ENCODE results near the gene KAZN.
"Not testable (repeated sequence)": the region's sequence is repeated elsewhere in the genome, so short reads cannot be mapped to it uniquely, and the experiment has no call there.

The KAZN gene

DNA sequence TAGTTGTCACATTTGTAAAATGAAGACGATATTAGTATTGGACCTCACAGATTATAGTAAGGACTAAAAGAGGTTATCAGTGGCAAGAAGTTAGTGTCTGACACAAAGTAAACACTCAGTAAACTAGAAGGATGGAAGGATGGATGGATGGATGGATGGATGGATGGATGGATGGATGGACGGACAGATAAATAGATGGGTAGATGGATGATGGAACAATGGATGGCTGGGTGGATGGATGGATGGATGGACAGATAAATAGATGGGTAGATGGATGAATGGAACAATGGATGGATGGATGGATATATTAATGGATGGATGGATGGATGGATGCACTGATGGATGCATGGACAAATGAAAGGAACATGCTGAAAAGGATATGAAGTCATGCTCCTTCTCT lies 22.3 kb upstream of the KAZN start:
- no peak for ATAC-seq

DNA sequence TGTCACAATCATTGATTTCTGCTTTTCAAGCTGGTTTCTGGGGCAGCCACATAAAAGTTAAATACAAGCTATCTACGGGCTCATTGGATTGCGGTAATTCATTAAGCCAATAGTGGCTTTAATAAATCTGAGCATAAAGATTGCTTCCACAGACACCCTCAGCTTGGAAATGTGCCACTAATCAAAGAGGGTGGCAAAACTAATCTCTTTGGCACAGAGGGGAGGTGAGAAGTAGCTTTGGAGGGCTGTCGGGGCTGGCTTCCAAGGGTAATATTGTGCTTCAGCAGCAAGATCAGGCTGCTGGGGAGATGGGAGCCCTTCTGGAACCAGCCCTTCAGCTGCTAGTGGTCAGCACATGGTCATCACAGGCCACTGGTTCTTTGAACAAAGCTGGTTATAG lies 21.2 kb upstream of the KAZN start:
- no peak for ATAC-seq
- no peak for TF ChIP-seq SNAI2 (CRISPR knock-in tag; IDR thresholded peaks at IDR 0.05)
- TF ChIP-seq TOX (CRISPR knock-in tag; IDR thresholded peaks at IDR 0.05; ENCODE audit: borderline replicate concordance): no peak
- no peak for TF ChIP-seq PPARA (CRISPR knock-in tag; IDR thresholded peaks at IDR 0.05; ENCODE audit: borderline replicate concordance)
- TF ChIP-seq ZFP30 (CRISPR knock-in tag; IDR thresholded peaks at IDR 0.05): no peak
- no peak for TF ChIP-seq ZC3H10 (CRISPR knock-in tag; IDR thresholded peaks at IDR 0.05)
- no peak for TF ChIP-seq GLIS3 (CRISPR knock-in tag; IDR thresholded peaks at IDR 0.05)
- no peak for TF ChIP-seq ZNF565 (CRISPR knock-in tag; conservative IDR thresholded peaks at IDR 0.05; ENCODE audit: low read depth)
- no peak for TF ChIP-seq ZFP3 (CRISPR knock-in tag; IDR thresholded peaks at IDR 0.05)
- TF ChIP-seq, protein P1, sequence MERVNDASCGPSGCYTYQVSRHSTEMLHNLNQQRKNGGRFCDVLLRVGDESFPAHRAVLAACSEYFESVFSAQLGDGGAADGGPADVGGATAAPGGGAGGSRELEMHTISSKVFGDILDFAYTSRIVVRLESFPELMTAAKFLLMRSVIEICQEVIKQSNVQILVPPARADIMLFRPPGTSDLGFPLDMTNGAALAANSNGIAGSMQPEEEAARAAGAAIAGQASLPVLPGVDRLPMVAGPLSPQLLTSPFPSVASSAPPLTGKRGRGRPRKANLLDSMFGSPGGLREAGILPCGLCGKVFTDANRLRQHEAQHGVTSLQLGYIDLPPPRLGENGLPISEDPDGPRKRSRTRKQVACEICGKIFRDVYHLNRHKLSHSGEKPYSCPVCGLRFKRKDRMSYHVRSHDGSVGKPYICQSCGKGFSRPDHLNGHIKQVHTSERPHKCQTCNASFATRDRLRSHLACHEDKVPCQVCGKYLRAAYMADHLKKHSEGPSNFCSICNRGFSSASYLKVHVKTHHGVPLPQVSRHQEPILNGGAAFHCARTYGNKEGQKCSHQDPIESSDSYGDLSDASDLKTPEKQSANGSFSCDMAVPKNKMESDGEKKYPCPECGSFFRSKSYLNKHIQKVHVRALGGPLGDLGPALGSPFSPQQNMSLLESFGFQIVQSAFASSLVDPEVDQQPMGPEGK (CRISPR knock-in tag; IDR thresholded peaks at IDR 0.05; ENCODE audit: borderline replicate concordance): no peak

More for the DNA sequence above, 22.3 kb upstream of the KAZN start:
- TF ChIP-seq, protein P1 (CRISPR knock-in tag; IDR thresholded peaks at IDR 0.05; ENCODE audit: borderline replicate concordance): no peak
- no peak for TF ChIP-seq ZFP30 (CRISPR knock-in tag; IDR thresholded peaks at IDR 0.05)

DNA sequence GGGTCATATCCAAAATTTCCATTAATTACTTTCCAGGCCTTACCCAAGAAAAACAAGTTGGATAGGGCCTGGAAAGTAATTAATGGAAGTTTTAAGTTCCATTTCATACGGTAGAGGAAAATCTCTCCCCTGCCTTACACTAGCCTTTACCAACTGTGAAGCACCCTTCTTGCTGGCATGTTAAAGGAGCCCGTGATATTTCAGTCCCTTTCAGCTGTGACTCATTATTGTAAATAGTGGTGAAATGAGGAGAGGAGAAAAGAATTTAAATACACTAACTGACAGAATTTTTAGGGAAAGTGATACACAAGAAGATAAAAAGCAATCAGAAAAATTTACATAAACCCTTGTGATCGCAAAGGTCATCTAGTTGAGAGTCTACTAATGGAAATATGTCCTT lies 20.3 kb upstream of the KAZN start:
- TF ChIP-seq OSR1 (CRISPR knock-in tag; IDR thresholded peaks at IDR 0.05) (no peak), RARB (CRISPR knock-in tag; IDR thresholded peaks at IDR 0.05) (no peak), SNAI2 (CRISPR knock-in tag; IDR thresholded peaks at IDR 0.05) (no peak), ZNF8 (CRISPR knock-in tag; IDR thresholded peaks at IDR 0.05) (no peak), CSDC2 (CRISPR knock-in tag; IDR thresholded peaks at IDR 0.05) (no peak), ZNF70 (CRISPR knock-in tag; IDR thresholded peaks at IDR 0.05) (no peak), ZNF565 (CRISPR knock-in tag; conservative IDR thresholded peaks at IDR 0.05; ENCODE audit: low read depth) (no peak), ESRRG (CRISPR knock-in tag; IDR thresholded peaks at IDR 0.05) (no peak), TOX (CRISPR knock-in tag; IDR thresholded peaks at IDR 0.05; ENCODE audit: borderline replicate concordance) (no peak), ISL1 (CRISPR knock-in tag; IDR thresholded peaks at IDR 0.05) (no peak), ARNTL (CRISPR knock-in tag; IDR thresholded peaks at IDR 0.05; ENCODE audit: borderline replicate concordance, low read depth) (no peak), PPARA (CRISPR knock-in tag; IDR thresholded peaks at IDR 0.05; ENCODE audit: borderline replicate concordance) (no peak), ZFP30 (CRISPR knock-in tag; IDR thresholded peaks at IDR 0.05) (no peak), ZC3H10 (CRISPR knock-in tag; IDR thresholded peaks at IDR 0.05) (no peak), ZFP3 (CRISPR knock-in tag; IDR thresholded peaks at IDR 0.05) (no peak), BACH2 (CRISPR knock-in tag; IDR thresholded peaks at IDR 0.05; ENCODE audit: borderline replicate concordance) (no peak)
- TF ChIP-seq, protein P2, sequence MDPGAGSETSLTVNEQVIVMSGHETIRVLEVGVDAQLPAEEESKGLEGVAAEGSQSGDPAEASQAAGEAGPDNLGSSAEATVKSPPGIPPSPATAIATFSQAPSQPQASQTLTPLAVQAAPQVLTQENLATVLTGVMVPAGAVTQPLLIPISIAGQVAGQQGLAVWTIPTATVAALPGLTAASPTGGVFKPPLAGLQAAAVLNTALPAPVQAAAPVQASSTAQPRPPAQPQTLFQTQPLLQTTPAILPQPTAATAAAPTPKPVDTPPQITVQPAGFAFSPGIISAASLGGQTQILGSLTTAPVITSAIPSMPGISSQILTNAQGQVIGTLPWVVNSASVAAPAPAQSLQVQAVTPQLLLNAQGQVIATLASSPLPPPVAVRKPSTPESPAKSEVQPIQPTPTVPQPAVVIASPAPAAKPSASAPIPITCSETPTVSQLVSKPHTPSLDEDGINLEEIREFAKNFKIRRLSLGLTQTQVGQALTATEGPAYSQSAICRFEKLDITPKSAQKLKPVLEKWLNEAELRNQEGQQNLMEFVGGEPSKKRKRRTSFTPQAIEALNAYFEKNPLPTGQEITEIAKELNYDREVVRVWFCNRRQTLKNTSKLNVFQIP (CRISPR knock-in tag; IDR thresholded peaks at IDR 0.05; ENCODE audit: borderline replicate concordance, low read depth): no peak
- TF ChIP-seq, protein P1 (CRISPR knock-in tag; IDR thresholded peaks at IDR 0.05; ENCODE audit: borderline replicate concordance): no peak
- no peak for ATAC-seq

DNA sequence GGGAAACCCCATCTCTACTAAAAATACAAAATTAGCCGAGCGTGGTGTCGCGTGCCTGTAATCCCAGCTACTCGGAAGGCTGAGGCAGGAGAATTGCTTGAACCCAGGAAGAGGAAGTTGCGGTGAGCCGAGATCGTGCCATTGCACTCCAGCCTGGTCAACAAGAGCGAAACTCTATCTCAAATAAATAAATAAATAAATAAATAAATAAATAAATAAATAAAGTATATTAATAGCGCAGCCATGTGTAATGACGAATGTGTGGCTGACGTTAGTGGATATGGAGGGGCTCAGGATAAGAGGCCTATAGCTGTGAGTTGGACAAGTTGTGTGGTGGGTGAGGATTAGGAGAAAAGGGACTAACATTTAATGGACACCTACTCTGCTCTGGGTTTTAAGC lies 18.2 kb upstream of the KAZN start:
- ATAC-seq: not testable (repeated sequence)

DNA sequence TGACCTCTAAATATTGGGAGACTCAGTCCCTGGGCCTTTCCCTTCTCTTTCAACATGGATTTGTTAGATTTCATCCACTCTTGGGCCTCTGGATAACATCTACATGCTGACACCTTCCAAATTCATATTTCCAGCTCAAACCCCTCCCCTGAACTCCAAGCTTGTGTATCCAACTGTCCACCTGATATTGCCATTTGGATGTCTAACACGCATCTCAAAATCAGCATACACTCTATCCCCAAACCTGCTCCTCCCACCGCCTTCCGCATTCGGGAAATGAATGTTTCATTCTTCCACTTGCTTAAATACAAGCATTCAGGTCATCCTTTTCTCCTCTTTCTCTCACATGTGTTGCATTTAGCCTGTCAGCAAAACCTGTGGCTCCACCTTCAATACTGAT lies 17.5 kb upstream of the KAZN start:
- no peak for ATAC-seq
- TF ChIP-seq GLIS3 (CRISPR knock-in tag; IDR thresholded peaks at IDR 0.05) (no peak), ARNTL (CRISPR knock-in tag; IDR thresholded peaks at IDR 0.05; ENCODE audit: borderline replicate concordance, low read depth) (no peak), ZFP3 (CRISPR knock-in tag; IDR thresholded peaks at IDR 0.05) (no peak), ZNF70 (CRISPR knock-in tag; IDR thresholded peaks at IDR 0.05) (no peak), TCF4 (CRISPR knock-in tag; IDR thresholded peaks at IDR 0.05; ENCODE audit: borderline replicate concordance) (no peak), ISL1 (CRISPR knock-in tag; IDR thresholded peaks at IDR 0.05) (no peak), ZNF565 (CRISPR knock-in tag; conservative IDR thresholded peaks at IDR 0.05; ENCODE audit: low read depth) (no peak)
- TF ChIP-seq, protein P2 (CRISPR knock-in tag; IDR thresholded peaks at IDR 0.05; ENCODE audit: borderline replicate concordance, low read depth): no peak
- TF ChIP-seq, protein P3, sequence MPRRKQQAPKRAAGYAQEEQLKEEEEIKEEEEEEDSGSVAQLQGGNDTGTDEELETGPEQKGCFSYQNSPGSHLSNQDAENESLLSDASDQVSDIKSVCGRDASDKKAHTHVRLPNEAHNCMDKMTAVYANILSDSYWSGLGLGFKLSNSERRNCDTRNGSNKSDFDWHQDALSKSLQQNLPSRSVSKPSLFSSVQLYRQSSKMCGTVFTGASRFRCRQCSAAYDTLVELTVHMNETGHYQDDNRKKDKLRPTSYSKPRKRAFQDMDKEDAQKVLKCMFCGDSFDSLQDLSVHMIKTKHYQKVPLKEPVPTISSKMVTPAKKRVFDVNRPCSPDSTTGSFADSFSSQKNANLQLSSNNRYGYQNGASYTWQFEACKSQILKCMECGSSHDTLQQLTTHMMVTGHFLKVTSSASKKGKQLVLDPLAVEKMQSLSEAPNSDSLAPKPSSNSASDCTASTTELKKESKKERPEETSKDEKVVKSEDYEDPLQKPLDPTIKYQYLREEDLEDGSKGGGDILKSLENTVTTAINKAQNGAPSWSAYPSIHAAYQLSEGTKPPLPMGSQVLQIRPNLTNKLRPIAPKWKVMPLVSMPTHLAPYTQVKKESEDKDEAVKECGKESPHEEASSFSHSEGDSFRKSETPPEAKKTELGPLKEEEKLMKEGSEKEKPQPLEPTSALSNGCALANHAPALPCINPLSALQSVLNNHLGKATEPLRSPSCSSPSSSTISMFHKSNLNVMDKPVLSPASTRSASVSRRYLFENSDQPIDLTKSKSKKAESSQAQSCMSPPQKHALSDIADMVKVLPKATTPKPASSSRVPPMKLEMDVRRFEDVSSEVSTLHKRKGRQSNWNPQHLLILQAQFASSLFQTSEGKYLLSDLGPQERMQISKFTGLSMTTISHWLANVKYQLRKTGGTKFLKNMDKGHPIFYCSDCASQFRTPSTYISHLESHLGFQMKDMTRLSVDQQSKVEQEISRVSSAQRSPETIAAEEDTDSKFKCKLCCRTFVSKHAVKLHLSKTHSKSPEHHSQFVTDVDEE (CRISPR knock-in tag; IDR thresholded peaks at IDR 0.05): no peak
